GM18909 (cell line): ENCODE results near the gene SLA2.
A peak's percentile ranks its signal among the peaks of the same experiment; 100 is the strongest.
"Not testable (repeated sequence)": the region's sequence is repeated elsewhere in the genome, so short reads cannot be mapped to it uniquely, and the experiment has no call there.

Source experiments
- ATAC-seq: cut with Tn5 transposase; IDR thresholded peaks from one replicate; pipeline ENCODE4 v1.9.1; 2021; ENCODE audit warnings: mild to moderate bottlenecking; ENCODE audit not compliant: unreplicated experiment, poor library complexity

SLA2 gene

DNA sequence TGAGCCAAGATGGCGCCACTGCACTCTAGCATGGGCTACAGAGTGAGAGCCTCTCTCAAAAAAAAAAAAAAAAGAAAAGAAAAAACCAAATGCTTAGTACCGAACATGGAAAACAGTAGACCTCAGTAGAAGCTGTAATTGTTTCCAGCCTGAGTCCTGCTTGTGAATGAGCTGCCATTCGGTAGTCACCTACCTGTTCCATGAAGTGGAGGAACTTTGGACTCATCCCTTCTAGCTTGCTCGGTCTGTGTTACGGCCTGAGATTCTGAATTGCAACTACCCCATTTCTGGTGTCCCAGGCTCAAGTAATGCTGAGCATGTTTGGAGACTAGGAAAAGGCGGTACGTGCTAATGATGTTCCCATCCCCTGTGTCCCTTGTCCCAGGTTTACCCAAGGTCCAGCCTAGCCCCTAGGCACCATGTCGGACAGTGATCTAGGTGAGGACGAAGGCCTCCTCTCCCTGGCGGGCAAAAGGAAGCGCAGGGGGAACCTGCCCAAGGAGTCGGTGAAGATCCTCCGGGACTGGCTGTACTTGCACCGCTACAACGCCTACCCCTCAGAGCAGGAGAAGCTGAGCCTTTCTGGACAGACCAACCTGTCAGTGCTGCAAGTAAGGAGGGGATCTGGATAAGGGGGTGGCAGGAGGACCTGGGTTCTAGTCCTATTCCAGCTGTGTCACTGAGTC, 67.5 kb downstream of the SLA2 start:
- no peak for ATAC-seq

DNA sequence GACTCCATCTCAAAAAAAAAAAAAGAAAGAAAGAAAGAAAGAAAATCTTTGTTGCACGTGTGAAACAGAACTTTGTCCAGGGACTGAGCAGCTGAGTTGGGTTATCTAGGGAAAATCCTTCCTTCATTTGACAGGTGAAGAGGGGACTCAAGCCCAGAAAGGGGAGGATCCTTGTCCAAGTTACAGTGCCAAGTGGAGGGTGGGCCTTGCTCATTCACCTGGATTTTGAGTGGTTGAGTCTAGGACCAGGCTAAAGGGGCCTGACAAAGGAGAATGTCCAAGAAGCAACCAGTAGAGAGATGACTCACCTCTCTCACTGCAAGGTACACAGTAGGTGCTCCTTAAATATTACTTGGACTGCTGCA, 69.9 kb downstream of the SLA2 start:
- ATAC-seq: no peak

DNA sequence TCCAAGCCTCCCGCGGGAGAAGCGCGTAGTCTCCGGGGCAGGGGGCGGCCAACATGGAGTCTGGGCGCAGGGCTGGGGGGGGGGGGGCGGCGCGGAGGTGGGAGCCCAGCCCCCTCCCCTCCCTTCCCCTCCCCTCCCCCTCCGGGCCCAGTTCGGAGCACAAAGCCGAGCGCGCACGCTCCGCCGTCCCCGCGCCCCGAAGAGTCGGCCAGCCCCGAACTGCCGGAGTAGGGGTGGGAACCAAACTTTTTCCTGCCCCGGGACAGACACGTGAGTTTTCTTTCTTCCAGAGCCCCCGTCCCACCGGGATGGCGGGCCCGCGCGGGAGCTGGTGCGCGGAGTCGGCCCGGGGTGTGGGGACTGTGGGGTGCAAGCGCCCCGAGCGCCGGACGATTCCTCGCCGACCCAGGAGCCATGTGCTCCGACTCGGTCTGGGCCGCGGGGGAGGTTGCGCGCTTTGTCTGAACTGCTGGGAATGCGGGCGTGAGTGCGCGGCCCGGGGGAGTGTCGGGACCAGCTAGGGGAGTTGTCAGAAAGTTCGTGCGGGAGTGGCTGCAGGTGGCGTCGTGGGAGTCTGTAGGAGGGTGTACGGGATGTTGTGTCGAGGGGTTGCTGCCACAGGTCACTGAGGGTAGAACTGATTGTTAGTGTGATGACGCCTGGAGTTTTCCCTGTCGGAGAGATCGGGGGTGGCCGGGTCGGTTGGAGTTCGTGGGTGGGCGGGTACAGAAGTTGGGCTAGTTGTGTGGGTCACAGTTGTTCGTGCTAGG, 71.4 kb downstream of the SLA2 start:
- no peak for ATAC-seq

DNA sequence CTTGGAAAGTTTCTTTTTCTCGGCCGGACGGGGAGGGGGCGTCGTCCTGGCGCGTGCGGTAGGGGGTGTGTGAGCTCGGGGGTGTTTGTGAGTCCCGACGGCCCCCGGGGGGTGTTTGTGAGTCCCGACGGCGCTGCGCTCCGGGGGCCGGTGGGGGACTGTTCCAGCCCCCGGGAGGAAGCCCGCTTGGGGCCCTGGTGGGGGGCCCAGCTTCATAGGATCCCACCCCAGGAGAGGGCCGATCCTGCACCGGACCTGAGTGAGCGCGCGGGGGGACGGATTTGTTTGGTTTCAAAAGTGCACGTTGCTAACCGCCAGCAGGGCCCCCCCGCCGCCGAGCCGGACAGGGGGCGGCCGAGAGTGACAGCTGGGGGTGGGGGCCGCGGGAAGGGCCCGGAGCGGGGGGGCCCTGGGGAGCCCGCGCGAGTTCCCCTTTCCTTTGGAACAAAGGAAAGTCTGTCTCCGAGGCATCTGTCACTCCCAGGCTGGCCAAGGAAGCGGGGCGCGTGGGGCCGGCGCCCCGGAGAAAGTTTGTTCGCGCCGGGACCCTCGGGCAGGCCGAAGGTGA, 72.1 kb downstream of the SLA2 start:
- no peak for ATAC-seq

DNA sequence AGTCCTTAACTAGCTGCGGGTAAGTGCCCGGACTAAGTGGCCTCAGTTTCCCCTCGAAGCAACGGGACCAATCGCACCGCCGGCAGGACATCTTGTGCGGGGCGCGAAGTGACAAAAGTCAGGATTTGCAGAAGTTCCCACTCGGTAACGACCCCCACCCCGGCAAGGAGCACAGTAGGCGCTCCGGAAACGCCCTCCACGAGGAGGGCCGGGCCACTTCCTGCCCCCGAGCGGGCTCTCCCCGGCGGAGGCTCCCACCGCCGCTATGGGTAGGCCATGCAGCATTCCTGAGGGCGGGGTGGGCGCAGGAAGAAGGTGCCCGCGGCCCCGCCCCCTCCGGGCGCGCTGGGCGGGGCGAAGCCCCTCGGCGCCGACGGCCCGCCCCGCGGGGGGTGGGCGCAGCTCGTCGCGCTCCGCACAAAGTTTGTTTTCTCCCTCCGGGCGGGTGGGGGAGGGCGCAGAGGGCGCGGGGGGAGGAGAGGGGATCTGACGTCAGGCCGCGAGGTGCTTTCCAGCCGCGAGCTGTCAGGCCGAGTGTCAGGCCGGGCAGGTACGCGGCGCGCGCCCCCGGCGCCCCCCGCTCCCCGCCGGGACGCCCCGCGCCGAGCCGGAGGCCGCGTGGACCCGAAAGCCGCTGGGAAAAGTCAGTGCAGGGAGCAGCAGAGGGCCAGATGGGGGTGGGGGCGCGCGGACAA, 72.7 kb downstream of the SLA2 start, which contains the start of gene TGIF2:
TGIF2 (plus strand) TSS at position 495 of the 695 bp plus-strand sequence. CDS start 5,178 bp downstream, outside the sequence.
- peak; percentile 66 for ATAC-seq

DNA sequence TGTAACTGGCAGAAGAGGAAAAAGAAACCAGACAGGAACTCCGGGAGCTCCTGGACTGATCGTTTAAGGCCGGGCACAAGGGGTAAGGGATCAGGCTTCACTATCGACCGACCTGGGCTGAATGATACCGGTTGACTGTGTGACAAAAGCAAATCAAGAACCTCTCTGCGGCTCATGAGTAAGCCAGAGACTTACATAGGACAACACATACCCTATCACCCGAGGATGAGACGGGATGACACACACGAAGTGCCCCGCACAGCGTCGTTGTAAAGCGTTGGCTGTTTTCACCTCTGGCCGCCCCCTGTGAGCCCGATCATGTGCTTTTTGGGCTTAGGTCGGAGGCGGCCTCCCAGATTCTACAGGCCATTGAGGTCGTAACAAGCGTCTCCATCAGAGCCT, 73.3 kb downstream of the SLA2 start:
- ATAC-seq: peak; percentile 13

DNA sequence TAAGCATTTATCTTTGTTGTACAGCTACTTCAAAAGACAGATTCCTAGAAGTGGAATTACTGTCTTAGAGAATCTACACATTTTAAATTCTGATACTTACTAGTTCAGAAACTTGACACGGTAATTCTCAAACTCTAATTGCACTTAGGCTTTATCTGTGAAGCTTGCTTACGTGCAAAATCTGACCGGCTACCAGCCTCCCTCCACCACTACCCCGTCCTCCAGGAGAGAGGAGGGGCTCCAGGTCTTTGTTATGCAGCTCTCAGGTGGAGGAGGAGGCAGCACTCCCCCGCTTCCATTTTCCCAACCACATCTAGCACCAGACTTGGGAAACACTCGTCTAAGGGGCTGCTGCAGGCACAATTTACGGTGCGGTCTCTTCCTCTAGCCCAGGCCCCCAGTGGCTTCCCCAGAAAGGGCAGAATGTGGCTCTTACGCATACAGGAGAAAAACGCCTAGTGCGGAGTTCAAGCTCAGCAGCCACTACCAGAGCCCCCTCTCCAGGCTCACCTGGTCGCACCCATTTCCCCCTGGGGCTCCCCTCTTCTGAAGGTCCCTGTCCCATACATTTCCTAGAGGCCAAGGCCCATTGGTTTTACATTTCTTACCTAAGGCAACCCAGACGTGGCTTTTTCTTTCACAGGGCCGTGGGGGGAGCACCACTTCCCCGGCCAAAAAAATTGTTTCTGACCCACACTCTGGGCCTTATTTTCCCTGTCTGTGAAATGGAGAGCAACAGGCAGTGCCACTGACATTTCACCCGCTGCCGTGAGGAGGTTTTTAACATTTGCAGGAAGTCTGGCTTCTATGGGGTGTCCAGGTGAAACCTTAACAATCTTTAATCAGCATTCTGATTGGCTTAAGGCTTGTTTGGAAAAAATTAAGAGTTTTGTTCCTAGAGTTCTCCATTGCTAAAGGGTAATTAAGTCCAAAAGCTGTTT, 74.2 kb downstream of the SLA2 start:
- ATAC-seq: no peak

DNA sequence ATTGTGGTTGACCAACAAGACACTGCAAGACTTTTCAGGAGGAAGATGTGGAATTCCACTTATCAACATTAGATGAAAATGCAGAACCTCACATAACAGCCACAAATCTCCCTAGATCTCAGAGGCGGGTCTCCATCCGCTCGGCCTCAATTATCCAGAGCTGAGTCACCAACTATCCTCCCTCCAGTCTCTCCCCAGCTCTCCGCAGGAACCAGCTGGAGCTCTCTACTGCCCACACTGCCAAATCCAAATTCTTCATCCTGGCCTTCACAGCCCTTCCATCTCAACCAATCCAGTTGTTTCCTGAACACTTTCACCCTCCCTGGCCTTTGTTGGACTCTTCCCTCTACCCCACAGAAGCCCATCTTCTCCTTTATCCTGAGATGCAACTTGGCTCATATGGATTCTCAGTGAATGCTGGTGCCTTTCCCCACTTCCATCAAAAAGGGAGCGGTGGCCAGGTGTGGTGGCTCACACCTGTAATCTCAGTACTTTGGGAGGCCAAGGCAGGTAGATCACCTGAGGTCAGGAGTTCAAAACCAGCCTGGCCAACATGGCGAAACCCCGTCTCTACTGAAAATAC, 76.1 kb downstream of the SLA2 start:
- no peak for ATAC-seq

DNA sequence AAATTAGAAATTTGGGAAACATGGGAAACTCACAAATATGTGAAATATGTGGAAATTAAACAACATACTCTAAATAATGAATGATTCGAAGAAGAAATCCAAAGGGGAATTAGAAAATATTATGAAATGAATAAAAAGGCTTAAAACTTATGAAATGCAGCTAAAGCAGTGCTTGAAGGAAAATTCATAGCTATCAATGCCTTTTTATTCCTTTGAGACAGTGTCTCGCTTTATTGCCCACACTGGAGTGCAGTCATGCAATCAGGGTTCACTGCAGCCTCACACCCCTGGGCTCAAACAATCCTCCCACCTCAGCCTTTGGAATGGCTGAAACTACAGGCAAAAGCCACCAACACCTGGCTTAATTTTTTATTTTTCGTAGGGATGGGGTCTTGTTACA, 80.5 kb downstream of the SLA2 start:
- no peak for ATAC-seq

DNA sequence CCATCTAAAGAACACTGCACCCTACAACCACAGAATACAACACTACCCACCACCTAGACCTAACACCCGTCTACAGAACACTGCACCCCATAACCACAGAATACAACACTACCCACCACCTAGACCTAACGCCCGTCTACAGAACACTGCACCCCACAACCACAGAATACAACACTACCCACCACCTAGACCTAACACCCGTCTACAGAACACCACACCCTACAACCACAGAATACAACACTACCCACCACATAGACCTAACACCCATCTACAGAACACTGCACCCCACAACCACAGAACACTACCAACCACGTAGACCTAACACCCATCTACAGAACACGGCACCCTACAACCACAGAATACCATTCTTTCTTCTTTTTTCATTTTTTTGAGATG, 81.3 kb downstream of the SLA2 start:
- not testable (repeated sequence) for ATAC-seq

DNA sequence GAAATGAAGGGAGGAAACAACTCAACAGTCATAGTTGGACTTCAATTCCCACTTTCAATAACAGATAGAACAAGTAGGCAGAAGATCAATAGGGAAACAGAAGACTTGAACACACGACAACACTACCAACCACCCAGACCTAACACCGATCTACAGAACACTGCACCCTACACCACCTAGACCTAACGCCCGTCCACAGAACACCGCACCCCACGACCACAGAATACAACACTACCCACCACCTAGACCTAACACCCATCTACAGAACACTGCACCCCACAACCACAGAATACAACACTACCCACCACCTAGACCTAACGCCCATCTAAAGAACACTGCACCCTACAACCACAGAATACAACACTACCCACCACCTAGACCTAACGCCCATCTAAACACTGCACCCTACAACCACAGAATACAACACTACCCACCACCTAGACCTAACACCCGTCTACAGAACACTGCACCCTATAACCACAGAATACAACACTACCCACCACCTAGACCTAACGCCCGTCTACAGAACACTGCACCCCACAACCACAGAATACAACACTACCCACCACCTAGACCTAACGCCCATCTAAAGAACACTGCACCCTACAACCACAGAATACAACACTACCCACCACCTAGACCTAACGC, 81.8 kb downstream of the SLA2 start:
- ATAC-seq: not testable (repeated sequence)

DNA sequence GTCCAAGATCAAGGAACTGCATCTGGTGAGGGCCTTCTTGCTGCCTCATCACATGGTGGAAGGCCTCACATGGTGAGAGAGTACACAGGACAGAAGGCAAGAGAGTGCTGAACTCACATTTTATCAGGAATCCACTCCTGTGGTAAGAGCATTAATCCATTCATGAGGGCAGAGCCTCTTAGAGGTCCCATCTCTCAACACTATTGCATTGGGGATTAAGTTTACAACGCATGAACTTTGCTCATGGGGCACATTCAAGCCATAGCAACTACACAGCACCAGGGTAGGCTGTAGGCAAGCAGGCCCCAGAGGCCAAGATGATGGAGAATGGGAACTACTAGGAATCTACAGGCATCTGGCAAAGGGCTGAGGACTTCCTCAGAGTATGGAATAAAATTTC, 82.6 kb downstream of the SLA2 start:
- ATAC-seq: no peak

DNA sequence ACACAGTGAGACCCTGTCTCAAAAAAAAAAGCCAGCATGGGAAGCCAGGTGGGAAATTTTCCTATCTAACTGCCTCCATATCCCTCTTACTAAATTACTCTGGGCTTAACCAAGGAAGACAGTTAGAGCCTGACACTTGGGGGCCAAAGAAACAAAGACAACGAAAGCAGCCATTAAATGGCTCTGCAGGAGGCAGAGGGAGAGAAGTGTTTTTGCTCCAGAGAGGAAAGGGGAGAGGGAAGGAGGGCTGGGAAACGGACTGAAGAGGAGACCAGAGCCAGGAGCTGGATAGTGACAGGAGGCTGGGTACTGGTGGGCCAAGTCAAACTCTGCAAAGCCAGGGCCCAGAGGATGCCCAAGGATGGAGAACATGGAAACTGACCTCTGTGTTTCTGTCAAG, 83.3 kb downstream of the SLA2 start:
- no peak for ATAC-seq
